ENCODE measurements around the gene ADGRA3.

GRCh38 chr4:22460266-22460665, 55.6 kb downstream of the ADGRA3 start:
- TF ChIP-seq POLR2AphosphoS5 (IDR thresholded peaks at IDR 0.05; ENCODE audit: low read depth, low read length): no peak
- TF ChIP-seq REST (IDR thresholded peaks at IDR 0.05; ENCODE audit: insufficient read depth in 1 of 2, low read depth in 2 of 2, low read length in 2 of 2): no peak
- no peak for TF ChIP-seq TAF1 (IDR thresholded peaks at IDR 0.05; ENCODE audit: borderline replicate concordance, insufficient read depth, low read length)
- TF ChIP-seq SIN3A (IDR thresholded peaks at IDR 0.05; ENCODE audit: borderline replicate concordance, insufficient read depth, low read length): no peak
- TF ChIP-seq FOXP2 (optimal IDR thresholded peaks at IDR 0.05; ENCODE audit: borderline replicate concordance, extremely low read depth, extremely low read length, insufficient read depth): no peak
